Posterior vena cava (tissue), 2 donors: ENCODE measurements around the gene MAP3K2. TPM values are rescaled to one million over a fixed set of nuclear protein-coding genes. Genes with fewer than 3 reads are reported as not detected.
A peak's percentile ranks its signal among the peaks of the same experiment; 100 is the strongest.

ENCODE experiments used
- DNase-seq: peaks from one replicate; pipeline ENCODE4 v3.0.0-alpha.2; 2020; ENCODE audit warnings: low spot score
- intact Hi-C, 2 donors: fragments of 100-400 bp; cut with DNase I; formaldehyde crosslinking; loops; one replicate each; pipeline versions ENCODE4 v1.14.1 to v1.14.2; 2022 to 2023
- long read RNA-seq, 2 donors: library from polyadenylated mRNA; unstranded; transcript quantifications; one replicate each; pipeline ENCODE4 v2.0.0, GENCODE V29; 2020 to 2021
- total RNA-seq, 2 donors: library from RNA; stranded (reverse); fragmentation: NEBNext Ultra II Directional; extraction: Animal tissue kit (Norgen Biotek cat#: 25700); gene quantifications; one replicate each; pipeline ENCODE4 v1.2.1, GENCODE V29; 2021
- donor health status: DM: yes; HTN: yes; CAD: no.
- donor health status: DM: yes; HTN: yes; CAD: no.

MAP3K2 gene
- total RNA-seq: 10 to 100 TPM; 63.9 to 68.5 TPM
- long read RNA-seq, donor 1, partial matches to known transcripts: 3 of 16 reads
- long read RNA-seq, donor 1, other reads (novel, unspliced or antisense): 13 of 16 reads
- long read RNA-seq, donor 2, partial matches to known transcripts: 1 of 5 reads
- long read RNA-seq, donor 2, other reads (novel, unspliced or antisense): 4 of 5 reads

GRCh38 chr2:127387655-127388422 lies at the start of gene MAP3K2:
TSS of gene MAP3K2 (minus strand) at chr2:127387975. CDS start at chr2:127343129, 44,846 bp downstream.
- intact Hi-C loops: no loop called here
- DNase-seq: peak; percentile 97

GRCh38 chr2:127437056-127437455 lies 49.3 kb upstream of the MAP3K2 start:
- no peak for DNase-seq
- intact Hi-C loops: no loop called here

GRCh38 chr2:127434515-127434914 lies 46.7 kb upstream of the MAP3K2 start:
- no peak for DNase-seq
- intact Hi-C loops: no loop called here

- no peak for DNase-seq
- intact Hi-C loops: no loop called here
These were observed 43.7 kb upstream of the MAP3K2 start for GRCh38 chr2:127431408-127432023.

- intact Hi-C loops: no loop called here
- DNase-seq: no peak
These were observed 42.2 kb upstream of the MAP3K2 start for GRCh38 chr2:127429844-127430425.

GRCh38 chr2:127429291-127429690 lies 41.5 kb upstream of the MAP3K2 start:
- intact Hi-C loops: no loop called here
- no peak for DNase-seq

GRCh38 chr2:127428815-127429109 lies 41.0 kb upstream of the MAP3K2 start:
- no peak for DNase-seq
- intact Hi-C loops: no loop called here

- DNase-seq: no peak
- intact Hi-C loops: no loop called here
These were observed 40.5 kb upstream of the MAP3K2 start for GRCh38 chr2:127428057-127428814.

GRCh38 chr2:127427376-127428056 lies 39.7 kb upstream of the MAP3K2 start:
- no peak for DNase-seq
- intact Hi-C loops: no loop called here

GRCh38 chr2:127426501-127427354 lies 39.0 kb upstream of the MAP3K2 start:
- no peak for DNase-seq
- intact Hi-C loops: no loop called here

- intact Hi-C loops: no loop called here
- DNase-seq: no peak
These were observed 38.0 kb upstream of the MAP3K2 start for GRCh38 chr2:127425540-127426490.

GRCh38 chr2:127424598-127425520 lies 37.1 kb upstream of the MAP3K2 start:
- intact Hi-C loops: loop anchor here in 1 of 2 donors (5.0 kb wide), 1 partner anchor 677 kb away; no protein-coding TSS in a partner anchor
- no peak for DNase-seq

GRCh38 chr2:127423880-127424279 lies 36.1 kb upstream of the MAP3K2 start:
- intact Hi-C loops: loop anchor here in 1 of 2 donors (2.0 to 5.0 kb wide), 2 partner anchors 69 to 678 kb away; no protein-coding TSS in a partner anchor
- DNase-seq: no peak

GRCh38 chr2:127423478-127423843 lies 35.7 kb upstream of the MAP3K2 start:
- intact Hi-C loops: loop anchor here in 1 of 2 donors (2.0 to 5.0 kb wide), 2 partner anchors 69 to 679 kb away; no protein-coding TSS in a partner anchor
- no peak for DNase-seq

- intact Hi-C loops: loop anchor here in 1 of 2 donors (2.0 to 5.0 kb wide), 2 partner anchors 70 to 679 kb away; no protein-coding TSS in a partner anchor
- DNase-seq: no peak
These were observed 35.0 kb upstream of the MAP3K2 start for GRCh38 chr2:127422559-127423477.
